T-helper 17 cell (primary cell): Measurements from ENCODE around the gene GUSB. TPM values are rescaled to one million over a fixed set of nuclear protein-coding genes. Genes with fewer than 3 reads are reported as not detected.
"Not testable (repeated sequence)": the region's sequence is repeated elsewhere in the genome, so short reads cannot be mapped to it uniquely, and the experiment has no call there.

Experiments used
- ATAC-seq: fragments of 150-1000 bp; cut with Tn5 transposase; 2 replicates; pipeline ENCODE4 v1.10.0; 2021; ENCODE audit warnings: mild to moderate bottlenecking, moderate library complexity
- DNase-seq, 3 donors: peaks; one replicate each; pipeline versions ENCODE4 v3.0.0 to v3.0.0-alpha.2; 2020 to 2021
- H3K9me3 ChIP-seq: one replicate; pipeline ENCODE4 v1.7.0; 2013; ENCODE audit warnings: low read length, mild to moderate bottlenecking; ENCODE audit not compliant: control insufficient read depth, poor library complexity, severe bottlenecking
- H3K27ac Mint-ChIP-seq: one replicate; pipeline ENCODE4 v1.8.0; 2022; ENCODE audit warnings: mild to moderate bottlenecking, moderate library complexity, mixed read lengths
- H3K27me3 Mint-ChIP-seq: one replicate; pipeline ENCODE4 v1.8.0; 2022; ENCODE audit warnings: mixed read lengths
- H3K36me3 Mint-ChIP-seq: one replicate; pipeline ENCODE4 v1.8.0; 2022; ENCODE audit warnings: low read depth, mixed read lengths
- H3K4me1 Mint-ChIP-seq: one replicate; pipeline ENCODE4 v1.8.0; 2022; ENCODE audit warnings: mild to moderate bottlenecking, mixed read lengths
- H3K4me3 Mint-ChIP-seq: one replicate; pipeline ENCODE4 v1.8.0; 2022; ENCODE audit warnings: mild to moderate bottlenecking, moderate library complexity, mixed read lengths
- total RNA-seq, 4 donors: library from RNA in 2 of 4; stranded (reverse) in 2 of 4; gene quantifications; one replicate each; pipeline ENCODE4 v1.2.3 and lab custom pipeline; 2022 to 2026

The GUSB gene
- total RNA-seq (10 to 100 TPM; 31.4 to 48.2 TPM), total RNA-seq (lab: John Stamatoyannopoulos, UW) (42.5 to 46.4 reads per million in 2 donors)

- DNase-seq, result peak; percentile 75 to 86 (median 77)
- peak within 1 kb of the TSS; percentile 83 for H3K27ac Mint-ChIP-seq
Measured at GRCh38 chr7:65981965-65982792, at the start of gene GUSB. GUSB (minus strand) TSS chr7:65982213; CDS start chr7:65982183, 30 bp downstream.

GRCh38 chr7:66028342-66028741, 46.3 kb upstream of the GUSB start:
- not testable (repeated sequence) for DNase-seq, H3K9me3 ChIP-seq, ATAC-seq, H3K27ac Mint-ChIP-seq, H3K4me3 Mint-ChIP-seq, H3K36me3 Mint-ChIP-seq, H3K27me3 Mint-ChIP-seq, H3K4me1 Mint-ChIP-seq

More at GRCh38 chr7:65981965-65982792, at the start of gene GUSB:
- H3K4me1 Mint-ChIP-seq, result peaks cover 8% of the 10 kb centered on the region
- no peaks in the 10 kb centered on the region for H3K9me3 ChIP-seq
- peak; percentile 90 for ATAC-seq
- H3K4me3 Mint-ChIP-seq, result peak within 1 kb of the TSS; percentile 86
- H3K27me3 Mint-ChIP-seq, result no peaks in the 10 kb centered on the region
- no peaks in the 10 kb centered on the region for H3K36me3 Mint-ChIP-seq

GRCh38 chr7:66016131-66016461, 34.1 kb upstream of the GUSB start:
- no peak for DNase-seq
- Mint-ChIP-seq H3K4me3 (no peak overlapping the region), H3K27ac (no peak overlapping the region), H3K27me3 (peaks cover 28% of the 10 kb centered on the region), H3K4me1 (peaks cover 3% of the 10 kb centered on the region), H3K36me3 (peaks cover 2% of the 10 kb centered on the region)
- no peaks in the 10 kb centered on the region for H3K9me3 ChIP-seq
- no peak for ATAC-seq

GRCh38 chr7:66015440-66016130, 33.6 kb upstream of the GUSB start:
- Mint-ChIP-seq H3K36me3 (peaks cover 4% of the 10 kb centered on the region), H3K4me1 (peaks cover 4% of the 10 kb centered on the region), H3K27ac (no peak overlapping the region), H3K4me3 (no peak overlapping the region), H3K27me3 (peaks cover 30% of the 10 kb centered on the region)
- ATAC-seq (no peak), DNase-seq (no peak)
- no peaks in the 10 kb centered on the region for H3K9me3 ChIP-seq

- H3K9me3 ChIP-seq, result no peaks in the 10 kb centered on the region
- peaks cover 7% of the 10 kb centered on the region for H3K36me3 Mint-ChIP-seq
- peaks cover 7% of the 10 kb centered on the region for H3K4me1 Mint-ChIP-seq
- no peak for DNase-seq
- ATAC-seq, result no peak
- H3K27ac Mint-ChIP-seq, result no peak overlapping the region
- H3K27me3 Mint-ChIP-seq, result peaks cover 38% of the 10 kb centered on the region
- no peak overlapping the region for H3K4me3 Mint-ChIP-seq
Measured at GRCh38 chr7:66013938-66014337, 31.9 kb upstream of the GUSB start.

GRCh38 chr7:66007232-66007631, 25.2 kb upstream of the GUSB start:
- DNase-seq, result no peak
- no peaks in the 10 kb centered on the region for H3K9me3 ChIP-seq
- no peak for ATAC-seq
- Mint-ChIP-seq H3K36me3 (peaks cover 7% of the 10 kb centered on the region), H3K27ac (no peak overlapping the region), H3K4me3 (no peak overlapping the region), H3K4me1 (peaks cover 4% of the 10 kb centered on the region), H3K27me3 (peaks cover 20% of the 10 kb centered on the region)

GRCh38 chr7:66005115-66005671, 23.2 kb upstream of the GUSB start:
- ATAC-seq, H3K36me3 Mint-ChIP-seq, H3K4me1 Mint-ChIP-seq, DNase-seq, H3K27me3 Mint-ChIP-seq, H3K9me3 ChIP-seq, H3K4me3 Mint-ChIP-seq, H3K27ac Mint-ChIP-seq: not testable (repeated sequence)

GRCh38 chr7:66000823-66001417, 18.9 kb upstream of the GUSB start:
- H3K4me3 Mint-ChIP-seq, H3K4me1 Mint-ChIP-seq, H3K27ac Mint-ChIP-seq, H3K36me3 Mint-ChIP-seq, H3K27me3 Mint-ChIP-seq, ATAC-seq, H3K9me3 ChIP-seq, DNase-seq: not testable (repeated sequence)

GRCh38 chr7:65994984-65995383, 13.0 kb upstream of the GUSB start:
- ATAC-seq, H3K27me3 Mint-ChIP-seq, H3K27ac Mint-ChIP-seq, H3K4me3 Mint-ChIP-seq, H3K9me3 ChIP-seq, H3K36me3 Mint-ChIP-seq, H3K4me1 Mint-ChIP-seq, DNase-seq: not testable (repeated sequence)

- Mint-ChIP-seq H3K4me3 (no peak overlapping the region), H3K36me3 (no peaks in the 10 kb centered on the region)
Measured at GRCh38 chr7:65992526-65992925, 10.5 kb upstream of the GUSB start.

GRCh38 chr7:65991829-65992228, 9.8 kb upstream of the GUSB start:
- H3K4me3 Mint-ChIP-seq, H3K27me3 Mint-ChIP-seq, H3K27ac Mint-ChIP-seq, H3K9me3 ChIP-seq, H3K36me3 Mint-ChIP-seq, H3K4me1 Mint-ChIP-seq, DNase-seq, ATAC-seq: not testable (repeated sequence)

More at GRCh38 chr7:65992526-65992925, 10.5 kb upstream of the GUSB start:
- ATAC-seq (no peak), DNase-seq (no peak)
- no peaks in the 10 kb centered on the region for H3K4me1 Mint-ChIP-seq
- no peak overlapping the region for H3K27ac Mint-ChIP-seq
- H3K27me3 Mint-ChIP-seq, result peaks cover 5% of the 10 kb centered on the region
- no peaks in the 10 kb centered on the region for H3K9me3 ChIP-seq

GRCh38 chr7:65989694-65990080, 7.7 kb upstream of the GUSB start:
- Mint-ChIP-seq H3K27ac (no peak overlapping the region), H3K4me3 (no peak overlapping the region), H3K27me3 (no peaks in the 10 kb centered on the region), H3K4me1 (no peaks in the 10 kb centered on the region), H3K36me3 (no peaks in the 10 kb centered on the region)
- ATAC-seq (no peak), DNase-seq (no peak)
- no peaks in the 10 kb centered on the region for H3K9me3 ChIP-seq

- not testable (repeated sequence) for DNase-seq, H3K4me3 Mint-ChIP-seq, H3K27me3 Mint-ChIP-seq, H3K4me1 Mint-ChIP-seq, ATAC-seq, H3K9me3 ChIP-seq, H3K27ac Mint-ChIP-seq, H3K36me3 Mint-ChIP-seq
Measured at GRCh38 chr7:65988503-65988902, 6.5 kb upstream of the GUSB start.
